ENCODE data around the gene GPC4.
"Not testable (repeated sequence)": the region's sequence is repeated elsewhere in the genome, so short reads cannot be mapped to it uniquely, and the experiment has no call there.

The GPC4 gene

DNA sequence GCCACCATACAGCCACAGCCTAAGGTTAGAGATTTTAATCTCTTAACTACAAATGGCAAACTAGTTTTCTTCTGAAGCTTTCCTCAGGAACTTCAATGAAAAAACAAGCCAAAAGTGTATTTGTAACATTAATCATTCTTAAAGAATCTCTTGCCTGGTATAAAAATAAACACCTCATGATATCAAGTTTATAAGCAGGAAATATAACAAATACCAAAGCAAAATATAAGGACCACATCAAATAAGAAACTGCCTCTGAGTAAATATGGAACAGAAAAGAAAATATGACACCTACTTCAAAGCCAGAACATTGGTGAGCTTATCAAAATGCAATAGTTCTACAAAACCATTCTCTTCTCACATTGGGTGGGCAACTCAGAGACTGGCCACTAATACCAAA lies 89.9 kb downstream of the GPC4 start:
- H3K27me3 ChIP-seq (ENCODE audit: control insufficient read depth, insufficient read depth, low read length), result no peaks in the 10 kb centered on the region
- H3K4me3 ChIP-seq (ENCODE audit: low read length), result no peak overlapping the region
- H3K9ac ChIP-seq (ENCODE audit: low read length), result no peak overlapping the region
- no peak overlapping the region for H3K27ac ChIP-seq (ENCODE audit: low read length)
- H3K9me3 ChIP-seq (ENCODE audit: control insufficient read depth, low read depth, low read length), result peaks cover 3% of the 10 kb centered on the region
- H3K4me1 ChIP-seq (ENCODE audit: control insufficient read depth, low read depth, low read length), result no peaks in the 10 kb centered on the region
- peaks cover 8% of the 10 kb centered on the region for H3K36me3 ChIP-seq (ENCODE audit: control insufficient read depth, low read depth, low read length)

- Histone ChIP-seq H3K36me3 (ENCODE audit: control insufficient read depth, low read depth, low read length) (peaks cover 8% of the 10 kb centered on the region), H3K9me3 (ENCODE audit: control insufficient read depth, low read depth, low read length) (peaks cover 3% of the 10 kb centered on the region), H3K4me1 (ENCODE audit: control insufficient read depth, low read depth, low read length) (no peaks in the 10 kb centered on the region), H3K9ac (ENCODE audit: low read length) (no peak overlapping the region), H3K27me3 (ENCODE audit: control insufficient read depth, insufficient read depth, low read length) (no peaks in the 10 kb centered on the region), H3K4me3 (ENCODE audit: low read length) (no peak overlapping the region), H3K27ac (ENCODE audit: low read length) (no peak overlapping the region)
These were observed 91.9 kb downstream of the GPC4 start for GRCh38 chrX:133323431-133323830.

DNA sequence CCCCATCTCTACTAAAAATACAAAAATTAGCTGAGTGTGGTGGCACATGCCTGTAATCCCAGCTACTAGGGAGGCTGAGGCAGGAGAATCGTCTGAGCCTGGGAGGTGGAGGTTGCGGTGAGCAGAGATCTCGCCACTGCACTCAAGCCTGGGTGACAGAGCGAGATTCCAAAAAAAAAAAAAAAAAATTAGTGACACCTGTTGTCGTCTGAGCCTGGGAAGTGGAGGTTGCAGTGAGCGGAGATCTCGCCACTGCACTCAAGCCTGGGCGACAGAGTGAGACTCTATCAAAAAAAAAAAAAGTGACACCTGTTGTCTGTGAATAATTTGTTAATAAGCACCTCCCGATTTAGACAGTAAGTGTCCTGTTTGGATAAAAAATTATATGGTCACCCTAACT lies 93.0 kb downstream of the GPC4 start:
- not testable (repeated sequence) for H3K27me3 ChIP-seq (ENCODE audit: control insufficient read depth, insufficient read depth, low read length); H3K9me3 ChIP-seq (ENCODE audit: control insufficient read depth, low read depth, low read length); H3K4me1 ChIP-seq (ENCODE audit: control insufficient read depth, low read depth, low read length); H3K4me3 ChIP-seq (ENCODE audit: low read length); H3K27ac ChIP-seq (ENCODE audit: low read length); H3K9ac ChIP-seq (ENCODE audit: low read length)
- peaks cover 11% of the 10 kb centered on the region for H3K36me3 ChIP-seq (ENCODE audit: control insufficient read depth, low read depth, low read length)

DNA sequence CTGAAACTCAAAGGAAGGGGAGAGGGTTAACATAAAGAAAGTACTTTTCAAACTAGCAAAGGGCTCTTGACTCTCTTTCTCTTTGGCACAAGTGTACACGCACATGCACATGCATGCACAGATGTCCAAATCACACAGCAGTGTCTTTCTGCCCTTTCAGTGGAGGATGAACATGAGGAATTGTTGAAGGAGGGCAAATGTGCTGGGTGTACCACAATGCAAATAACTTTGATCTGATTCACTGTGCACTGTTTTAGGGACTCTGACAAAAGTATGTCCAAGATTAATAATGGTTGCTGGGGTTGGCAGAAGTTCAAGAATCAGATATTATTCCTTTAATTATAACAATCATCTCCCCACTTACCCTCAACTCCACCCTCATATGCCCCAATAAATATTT lies 93.8 kb downstream of the GPC4 start:
- H3K4me1 ChIP-seq (ENCODE audit: control insufficient read depth, low read depth, low read length), result no peaks in the 10 kb centered on the region
- no peaks in the 10 kb centered on the region for H3K9me3 ChIP-seq (ENCODE audit: control insufficient read depth, low read depth, low read length)
- H3K27ac ChIP-seq (ENCODE audit: low read length), result no peak overlapping the region
- no peaks in the 10 kb centered on the region for H3K27me3 ChIP-seq (ENCODE audit: control insufficient read depth, insufficient read depth, low read length)
- H3K9ac ChIP-seq (ENCODE audit: low read length), result no peak overlapping the region
- H3K36me3 ChIP-seq (ENCODE audit: control insufficient read depth, low read depth, low read length), result peaks cover 11% of the 10 kb centered on the region
- no peak overlapping the region for H3K4me3 ChIP-seq (ENCODE audit: low read length)

DNA sequence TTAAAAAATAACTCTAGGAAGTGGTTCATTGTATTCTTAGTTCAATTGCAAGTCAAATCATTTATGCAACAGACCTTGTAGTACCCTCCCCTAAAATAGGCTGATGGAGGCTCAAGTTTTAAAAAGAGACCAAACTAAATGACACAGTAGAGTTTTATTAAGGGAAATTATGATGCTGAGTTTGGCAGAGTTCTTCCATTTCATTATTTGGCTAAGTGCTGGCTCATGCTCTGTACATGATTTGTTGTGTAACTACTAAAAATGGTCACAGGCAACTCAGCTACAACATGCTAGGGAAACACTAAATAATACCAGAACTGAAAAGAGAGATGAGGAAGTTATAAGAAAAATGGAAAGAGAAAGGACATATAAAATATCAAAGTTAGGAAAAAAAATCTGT lies 101.0 kb downstream of the GPC4 start:
- peaks cover 3% of the 10 kb centered on the region for H3K9me3 ChIP-seq (ENCODE audit: control insufficient read depth, low read depth, low read length)
- no peak overlapping the region for H3K4me3 ChIP-seq (ENCODE audit: low read length)
- H3K36me3 ChIP-seq (ENCODE audit: control insufficient read depth, low read depth, low read length), result peaks cover 6% of the 10 kb centered on the region

GRCh38 chrX:133308499-133308897 lies 106.8 kb downstream of the GPC4 start:
- Histone ChIP-seq H3K27me3 (ENCODE audit: control insufficient read depth, insufficient read depth, low read length) (no peaks in the 10 kb centered on the region), H3K9me3 (ENCODE audit: control insufficient read depth, low read depth, low read length) (peaks cover 3% of the 10 kb centered on the region), H3K9ac (ENCODE audit: low read length) (no peak overlapping the region), H3K36me3 (ENCODE audit: control insufficient read depth, low read depth, low read length) (peaks cover 21% of the 10 kb centered on the region), H3K27ac (ENCODE audit: low read length) (no peak overlapping the region), H3K4me1 (ENCODE audit: control insufficient read depth, low read depth, low read length) (peaks cover 34% of the 10 kb centered on the region), H3K4me3 (ENCODE audit: low read length) (peak overlapping the region; percentile 10)

More for the DNA sequence above, 101.0 kb downstream of the GPC4 start:
- Histone ChIP-seq H3K27ac (ENCODE audit: low read length) (no peak overlapping the region), H3K4me1 (ENCODE audit: control insufficient read depth, low read depth, low read length) (peaks cover 6% of the 10 kb centered on the region), H3K27me3 (ENCODE audit: control insufficient read depth, insufficient read depth, low read length) (no peaks in the 10 kb centered on the region), H3K9ac (ENCODE audit: low read length) (no peak overlapping the region)

GRCh38 chrX:133307637-133308498 lies 107.4 kb downstream of the GPC4 start:
- Histone ChIP-seq H3K27ac (ENCODE audit: low read length) (no peak overlapping the region), H3K4me1 (ENCODE audit: control insufficient read depth, low read depth, low read length) (peaks cover 34% of the 10 kb centered on the region), H3K27me3 (ENCODE audit: control insufficient read depth, insufficient read depth, low read length) (no peaks in the 10 kb centered on the region), H3K9me3 (ENCODE audit: control insufficient read depth, low read depth, low read length) (peaks cover 3% of the 10 kb centered on the region), H3K4me3 (ENCODE audit: low read length) (peak overlapping the region; percentile 31), H3K36me3 (ENCODE audit: control insufficient read depth, low read depth, low read length) (peaks cover 27% of the 10 kb centered on the region), H3K9ac (ENCODE audit: low read length) (no peak overlapping the region)

GRCh38 chrX:133307094-133307493 lies 108.2 kb downstream of the GPC4 start:
- H3K4me3 ChIP-seq (ENCODE audit: low read length), result peak overlapping the region; percentile 31
- no peak overlapping the region for H3K9ac ChIP-seq (ENCODE audit: low read length)
- H3K27ac ChIP-seq (ENCODE audit: low read length), result no peak overlapping the region
- H3K27me3 ChIP-seq (ENCODE audit: control insufficient read depth, insufficient read depth, low read length), result no peaks in the 10 kb centered on the region
- peaks cover 34% of the 10 kb centered on the region for H3K4me1 ChIP-seq (ENCODE audit: control insufficient read depth, low read depth, low read length)
- peaks cover 34% of the 10 kb centered on the region for H3K36me3 ChIP-seq (ENCODE audit: control insufficient read depth, low read depth, low read length)
- H3K9me3 ChIP-seq (ENCODE audit: control insufficient read depth, low read depth, low read length), result peaks cover 8% of the 10 kb centered on the region

GRCh38 chrX:133306316-133306715 lies 109.0 kb downstream of the GPC4 start:
- no peak overlapping the region for H3K27ac ChIP-seq (ENCODE audit: low read length)
- H3K9me3 ChIP-seq (ENCODE audit: control insufficient read depth, low read depth, low read length), result peaks cover 5% of the 10 kb centered on the region
- peaks cover 39% of the 10 kb centered on the region for H3K36me3 ChIP-seq (ENCODE audit: control insufficient read depth, low read depth, low read length)
- H3K9ac ChIP-seq (ENCODE audit: low read length), result no peak overlapping the region
- peaks cover 34% of the 10 kb centered on the region for H3K4me1 ChIP-seq (ENCODE audit: control insufficient read depth, low read depth, low read length)
- no peak overlapping the region for H3K4me3 ChIP-seq (ENCODE audit: low read length)
- H3K27me3 ChIP-seq (ENCODE audit: control insufficient read depth, insufficient read depth, low read length), result no peaks in the 10 kb centered on the region

DNA sequence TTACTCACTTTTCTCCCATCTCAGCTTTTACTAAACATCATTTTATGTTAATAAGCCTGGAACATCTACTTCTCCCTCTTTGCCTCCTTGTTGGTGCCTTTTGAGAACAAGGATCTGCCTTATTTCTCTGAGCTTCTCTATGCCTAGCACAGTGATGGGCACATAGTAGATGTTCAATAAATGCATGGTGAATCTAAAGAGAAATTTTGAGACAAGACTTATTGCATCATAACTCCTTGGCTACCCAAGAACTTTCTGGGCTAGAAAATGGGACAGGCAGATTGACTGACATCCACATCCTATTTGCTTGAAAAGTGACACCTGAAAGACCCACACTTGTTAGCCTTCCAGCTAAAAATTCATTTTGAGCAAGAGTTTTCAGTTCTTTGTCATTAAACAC lies 109.9 kb downstream of the GPC4 start:
- Histone ChIP-seq H3K27ac (ENCODE audit: low read length) (no peak overlapping the region), H3K4me1 (ENCODE audit: control insufficient read depth, low read depth, low read length) (peaks cover 34% of the 10 kb centered on the region), H3K4me3 (ENCODE audit: low read length) (no peak overlapping the region), H3K36me3 (ENCODE audit: control insufficient read depth, low read depth, low read length) (peaks cover 36% of the 10 kb centered on the region), H3K27me3 (ENCODE audit: control insufficient read depth, insufficient read depth, low read length) (no peaks in the 10 kb centered on the region), H3K9ac (ENCODE audit: low read length) (no peak overlapping the region), H3K9me3 (ENCODE audit: control insufficient read depth, low read depth, low read length) (peaks cover 5% of the 10 kb centered on the region)

- no peak overlapping the region for H3K9ac ChIP-seq (ENCODE audit: low read length)
- no peaks in the 10 kb centered on the region for H3K27me3 ChIP-seq (ENCODE audit: control insufficient read depth, insufficient read depth, low read length)
- H3K27ac ChIP-seq (ENCODE audit: low read length), result no peak overlapping the region
- H3K4me1 ChIP-seq (ENCODE audit: control insufficient read depth, low read depth, low read length), result peaks cover 15% of the 10 kb centered on the region
- peaks cover 52% of the 10 kb centered on the region for H3K36me3 ChIP-seq (ENCODE audit: control insufficient read depth, low read depth, low read length)
- peaks cover 11% of the 10 kb centered on the region for H3K9me3 ChIP-seq (ENCODE audit: control insufficient read depth, low read depth, low read length)
- H3K4me3 ChIP-seq (ENCODE audit: low read length), result no peak overlapping the region
These were observed 112.4 kb downstream of the GPC4 start for GRCh38 chrX:133302775-133303445.

DNA sequence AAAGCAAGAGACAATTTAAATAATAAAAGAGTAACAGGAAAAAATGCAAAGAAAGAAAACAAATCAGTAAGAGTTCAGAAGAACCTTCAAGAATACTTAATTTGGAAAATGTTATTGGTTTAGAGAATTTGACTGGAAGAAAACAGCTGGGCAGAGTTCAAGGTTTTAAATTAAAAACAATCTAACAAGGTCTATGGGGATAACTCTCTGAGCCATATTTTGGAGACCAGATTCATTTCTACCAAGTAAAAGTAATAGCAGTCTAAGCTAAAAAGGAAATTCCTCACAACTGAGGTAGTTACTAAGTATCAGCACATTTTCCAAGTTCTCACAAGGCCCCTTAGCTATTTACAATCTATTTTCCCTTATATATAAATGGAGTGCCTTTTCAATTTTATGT lies 114.7 kb downstream of the GPC4 start:
- Histone ChIP-seq H3K4me1 (ENCODE audit: control insufficient read depth, low read depth, low read length) (no peaks in the 10 kb centered on the region), H3K9me3 (ENCODE audit: control insufficient read depth, low read depth, low read length) (peaks cover 11% of the 10 kb centered on the region), H3K27me3 (ENCODE audit: control insufficient read depth, insufficient read depth, low read length) (no peaks in the 10 kb centered on the region), H3K9ac (ENCODE audit: low read length) (no peak overlapping the region), H3K27ac (ENCODE audit: low read length) (no peak overlapping the region), H3K4me3 (ENCODE audit: low read length) (no peak overlapping the region), H3K36me3 (ENCODE audit: control insufficient read depth, low read depth, low read length) (peaks cover 52% of the 10 kb centered on the region)

Data from iPS-18a (cell line).